Neural cell (in vitro differentiated cells): ENCODE results near the gene RPL36. TPM values are rescaled to one million over a fixed set of nuclear protein-coding genes. Genes with fewer than 3 reads are reported as not detected.

Experiments used
- H2AFZ ChIP-seq: fragments of 200-600, 300-800 bp; sonication (generic), shearing (Covaris generic); 2 replicates; pipeline ENCODE4 v1.6.0; 2014; ENCODE audit warnings: low read depth, mild to moderate bottlenecking, antibody characterized with exemption, low read length, moderate library complexity
- H3F3A ChIP-seq: fragments of 200-600 bp; shearing (Covaris generic); 2 replicates; pipeline ENCODE4 v1.6.1; 2016; ENCODE audit warnings: mild to moderate bottlenecking, moderate library complexity, mixed read lengths, antibody characterized with exemption, low read length; ENCODE audit not compliant: insufficient read depth, poor library complexity, severe bottlenecking
- H3K27ac ChIP-seq: fragments of 200-600, 300-800 bp; sonication (generic), shearing (Covaris generic); 2 replicates; pipeline ENCODE4 v1.5.1; 2014; ENCODE audit warnings: mild to moderate bottlenecking, low read length, moderate library complexity
- H3K27me3 ChIP-seq: fragments of 300-800, 200-600 bp; sonication (generic), shearing (Covaris generic); 2 replicates; pipeline ENCODE4 v1.6.0; 2014; ENCODE audit warnings: mild to moderate bottlenecking, low read depth, low read length, moderate library complexity; ENCODE audit not compliant: insufficient read depth
- H3K36me3 ChIP-seq: fragments of 300-800, 200-600 bp; sonication (generic), shearing (Covaris generic); 2 replicates; pipeline ENCODE4 v1.5.1; 2014; ENCODE audit warnings: mild to moderate bottlenecking, antibody characterized with exemption, low read length, moderate library complexity; ENCODE audit not compliant: insufficient read depth
- H3K4me2 ChIP-seq: fragments of 300-800, 200-600 bp; sonication (generic), shearing (Covaris generic); 2 replicates; pipeline ENCODE4 v1.6.0; 2014; ENCODE audit warnings: mild to moderate bottlenecking, low read length
- H3K4me3 ChIP-seq: fragments of 300-800, 200-600 bp; sonication (generic), shearing (Covaris generic); 2 replicates; pipeline ENCODE4 v1.5.1; 2014; ENCODE audit warnings: mild to moderate bottlenecking, low read length, moderate library complexity
- H3K79me2 ChIP-seq: fragments of 200-600 bp; shearing (Covaris generic); replicated peaks from 2 replicates; pipeline ENCODE4 v1.6.0; 2014; ENCODE audit warnings: mild to moderate bottlenecking, low read length, moderate library complexity; ENCODE audit not compliant: insufficient read depth
- H3K9ac ChIP-seq: fragments of 300-800, 200-600 bp; sonication (generic), shearing (Covaris generic); 2 replicates; pipeline ENCODE4 v1.6.1; 2016; ENCODE audit warnings: mild to moderate bottlenecking, low read length, mixed read lengths
- H3K9me2 ChIP-seq: fragments of 200-600 bp; shearing (Covaris generic); 2 replicates; pipeline ENCODE4 v1.6.1; 2016; ENCODE audit warnings: mild to moderate bottlenecking, low read length, mixed read lengths; ENCODE audit not compliant: insufficient read depth
- H3K9me3 ChIP-seq: fragments of 200-600, 300-800 bp; sonication (generic), shearing (Covaris generic); 2 replicates; pipeline ENCODE4 v1.6.1; 2016; ENCODE audit warnings: mild to moderate bottlenecking, mixed run types, low read length, moderate library complexity, mixed read lengths
- H4K20me1 ChIP-seq: fragments of 200-600 bp; shearing (Covaris generic); 2 replicates; pipeline ENCODE4 v1.6.1; 2016; ENCODE audit warnings: mild to moderate bottlenecking, mixed run types; ENCODE audit not compliant: insufficient read depth
- CTCF ChIP-seq: fragments of 450-650 bp; IDR thresholded peaks from 2 replicates; pipeline ENCODE4 v1.5.1; 2014; ENCODE audit warnings: antibody characterized with exemption, mild to moderate bottlenecking, moderate library complexity; ENCODE audit not compliant: poor library complexity, severe bottlenecking
- EP300 ChIP-seq: fragments of 450-650 bp; conservative IDR thresholded peaks from 2 replicates; pipeline ENCODE4 v1.6.1; 2014; ENCODE audit warnings: antibody characterized with exemption, mild to moderate bottlenecking, moderate library complexity; ENCODE audit not compliant: poor library complexity, severe bottlenecking
- EZH2 ChIP-seq: fragments of 200-600, 300-800 bp; shearing (Covaris generic), sonication (generic); IDR thresholded peaks from 2 replicates; pipeline ENCODE4 v1.6.1; 2014; ENCODE audit warnings: antibody characterized with exemption, low read length, borderline replicate concordance, mild to moderate bottlenecking; ENCODE audit not compliant: insufficient read depth, poor library complexity, severe bottlenecking
- MXI1 ChIP-seq: fragments of 450-650 bp; conservative IDR thresholded peaks from 2 replicates; pipeline ENCODE4 v1.6.1; 2014; ENCODE audit warnings: antibody characterized with exemption, mild to moderate bottlenecking; ENCODE audit not compliant: poor library complexity, severe bottlenecking
- POLR2AphosphoS5 ChIP-seq: IDR thresholded peaks from 2 replicates; pipeline ENCODE4 v1.6.1; 2012
- RAD21 ChIP-seq: fragments of 450-650 bp; conservative IDR thresholded peaks from 2 replicates; pipeline ENCODE4 v1.6.1; 2014; ENCODE audit warnings: antibody characterized with exemption, mild to moderate bottlenecking, moderate library complexity
- REST ChIP-seq: IDR thresholded peaks from 2 replicates; pipeline ENCODE4 v1.6.1; 2012; ENCODE audit warnings: borderline replicate concordance
- SMC3 ChIP-seq: fragments of 450-650 bp; conservative IDR thresholded peaks from 2 replicates; pipeline ENCODE4 v1.6.1; 2014; ENCODE audit warnings: antibody characterized with exemption, mild to moderate bottlenecking, moderate library complexity; ENCODE audit not compliant: poor library complexity
- TAF1 ChIP-seq: IDR thresholded peaks from 2 replicates; pipeline ENCODE4 v1.6.1; 2012; ENCODE audit warnings: low read depth
- polyA plus RNA-seq: library from polyadenylated mRNA; depleted of rRNA; stranded (reverse); fragments of >200 nt; gene quantifications from 2 replicates; pipeline ENCODE4 v1.2.3, GENCODE V29; 2014

The RPL36 gene
- polyA plus RNA-seq, 1 donor from 2014 or later, result 358 TPM

- Histone ChIP-seq H2AFZ (no peak overlapping the region), H3K4me2 (no peak overlapping the region), H3K9me3 (no peaks in the 10 kb centered on the region), H4K20me1 (no peaks in the 10 kb centered on the region), H3K4me3 (no peak overlapping the region), H3K36me3 (no peaks in the 10 kb centered on the region), H3F3A (no peaks in the 10 kb centered on the region), H3K9me2 (no peaks in the 10 kb centered on the region), H3K27ac (no peak overlapping the region), H3K79me2 (no peaks in the 10 kb centered on the region), H3K9ac (no peak overlapping the region), H3K27me3 (no peaks in the 10 kb centered on the region)
- TF ChIP-seq EP300 (no peak), POLR2AphosphoS5 (no peak), SMC3 (no peak), EZH2 (no peak), MXI1 (no peak), RAD21 (no peak), TAF1 (no peak), REST (no peak), CTCF (no peak)
These were observed 21.6 kb downstream of the RPL36 start for GRCh38 chr19:5711713-5712161.

GRCh38 chr19:5713228-5713627 is 23.1 kb downstream of the RPL36 start:
- Histone ChIP-seq H2AFZ (no peak overlapping the region), H3K27me3 (no peaks in the 10 kb centered on the region), H3K9me2 (no peaks in the 10 kb centered on the region), H3K27ac (no peak overlapping the region), H3K36me3 (no peaks in the 10 kb centered on the region), H3K4me2 (no peak overlapping the region), H3K9ac (no peak overlapping the region), H3F3A (no peaks in the 10 kb centered on the region), H3K4me3 (no peak overlapping the region), H3K9me3 (no peaks in the 10 kb centered on the region), H4K20me1 (no peaks in the 10 kb centered on the region), H3K79me2 (peaks cover 10% of the 10 kb centered on the region)
- TF ChIP-seq REST (no peak), EP300 (no peak), CTCF (no peak), EZH2 (no peak), RAD21 (no peak), MXI1 (no peak), TAF1 (no peak), SMC3 (no peak), POLR2AphosphoS5 (no peak)
